LNCaP clone FGC (cell line): Measurements from ENCODE around the gene AKAP7.

ENCODE experiments used
- DNase-seq: peaks from one replicate; pipeline ENCODE4 v3.0.0-alpha.2; 2011; ENCODE audit warnings: low read depth
- H3K4me3 ChIP-seq: 2 replicates; pipeline ENCODE4 v1.5.1; 2011; ENCODE audit warnings: mild to moderate bottlenecking, low read depth, low read length, control low read depth
- CTCF ChIP-seq: IDR thresholded peaks from 2 replicates; pipeline ENCODE4 v1.5.1; 2012; ENCODE audit warnings: mild to moderate bottlenecking; ENCODE audit not compliant: control insufficient read depth, insufficient read depth; ENCODE audit errors: extremely low read depth

AKAP7 gene

GRCh38 chr6:131107151-131107550 is 28.1 kb upstream of the AKAP7 start:
- DNase-seq, result no peak
- TF ChIP-seq CTCF, result no peak
- H3K4me3 ChIP-seq, result no peak overlapping the region

GRCh38 chr6:131112249-131112648 is 23.0 kb upstream of the AKAP7 start:
- no peak for TF ChIP-seq CTCF
- DNase-seq, result no peak
- no peak overlapping the region for H3K4me3 ChIP-seq

GRCh38 chr6:131115651-131116050 is 19.6 kb upstream of the AKAP7 start:
- H3K4me3 ChIP-seq, result no peak overlapping the region
- no peak for TF ChIP-seq CTCF
- no peak for DNase-seq

GRCh38 chr6:131116321-131116720 is 18.9 kb upstream of the AKAP7 start:
- DNase-seq, result no peak
- no peak overlapping the region for H3K4me3 ChIP-seq
- no peak for TF ChIP-seq CTCF

- no peak overlapping the region for H3K4me3 ChIP-seq
- peak; percentile 48 for TF ChIP-seq CTCF
- DNase-seq, result no peak
Measured at GRCh38 chr6:131116755-131117360, 18.4 kb upstream of the AKAP7 start.

- no peak for TF ChIP-seq CTCF
- H3K4me3 ChIP-seq, result no peak overlapping the region
- no peak for DNase-seq
Measured at GRCh38 chr6:131117878-131118277, 17.4 kb upstream of the AKAP7 start.

- TF ChIP-seq CTCF, result no peak
- no peak overlapping the region for H3K4me3 ChIP-seq
- no peak for DNase-seq
Measured at GRCh38 chr6:131122007-131122406, 13.3 kb upstream of the AKAP7 start.
